ENCODE data around the gene FAM110C.

The FAM110C gene

DNA sequence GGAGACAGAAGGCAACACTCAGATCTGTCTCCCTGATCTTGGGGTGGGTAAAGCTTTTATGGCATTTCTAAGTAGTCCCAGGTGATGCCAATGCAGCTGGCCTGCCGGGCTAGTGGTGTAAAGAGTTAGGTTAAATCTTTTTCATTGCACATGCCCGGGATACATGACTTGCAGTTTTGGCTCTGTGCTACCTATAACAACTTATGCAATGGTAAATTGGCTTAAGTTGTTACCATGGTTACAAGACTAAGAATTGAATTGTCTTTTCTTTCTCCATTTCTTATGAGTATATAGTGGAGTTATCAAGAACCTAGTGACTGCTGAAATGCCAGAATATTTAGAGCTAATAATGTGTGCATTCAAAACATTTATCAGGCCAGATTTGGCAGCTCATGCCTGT lies 5.3 kb upstream of the FAM110C start:
- no peak overlapping the region for H3K27ac ChIP-seq
- TF ChIP-seq, protein P1, sequence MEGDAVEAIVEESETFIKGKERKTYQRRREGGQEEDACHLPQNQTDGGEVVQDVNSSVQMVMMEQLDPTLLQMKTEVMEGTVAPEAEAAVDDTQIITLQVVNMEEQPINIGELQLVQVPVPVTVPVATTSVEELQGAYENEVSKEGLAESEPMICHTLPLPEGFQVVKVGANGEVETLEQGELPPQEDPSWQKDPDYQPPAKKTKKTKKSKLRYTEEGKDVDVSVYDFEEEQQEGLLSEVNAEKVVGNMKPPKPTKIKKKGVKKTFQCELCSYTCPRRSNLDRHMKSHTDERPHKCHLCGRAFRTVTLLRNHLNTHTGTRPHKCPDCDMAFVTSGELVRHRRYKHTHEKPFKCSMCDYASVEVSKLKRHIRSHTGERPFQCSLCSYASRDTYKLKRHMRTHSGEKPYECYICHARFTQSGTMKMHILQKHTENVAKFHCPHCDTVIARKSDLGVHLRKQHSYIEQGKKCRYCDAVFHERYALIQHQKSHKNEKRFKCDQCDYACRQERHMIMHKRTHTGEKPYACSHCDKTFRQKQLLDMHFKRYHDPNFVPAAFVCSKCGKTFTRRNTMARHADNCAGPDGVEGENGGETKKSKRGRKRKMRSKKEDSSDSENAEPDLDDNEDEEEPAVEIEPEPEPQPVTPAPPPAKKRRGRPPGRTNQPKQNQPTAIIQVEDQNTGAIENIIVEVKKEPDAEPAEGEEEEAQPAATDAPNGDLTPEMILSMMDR (IDR thresholded peaks at IDR 0.05) = no peak
- no peak for TF ChIP-seq ZFX (IDR thresholded peaks at IDR 0.05; ENCODE audit: borderline replicate concordance)

- TF ChIP-seq, protein P1 (IDR thresholded peaks at IDR 0.05) = no peak
- no peak for TF ChIP-seq ZFX (IDR thresholded peaks at IDR 0.05; ENCODE audit: borderline replicate concordance)
Observed at GRCh38 chr2:47737-48136, 1.4 kb upstream of the FAM110C start.

DNA sequence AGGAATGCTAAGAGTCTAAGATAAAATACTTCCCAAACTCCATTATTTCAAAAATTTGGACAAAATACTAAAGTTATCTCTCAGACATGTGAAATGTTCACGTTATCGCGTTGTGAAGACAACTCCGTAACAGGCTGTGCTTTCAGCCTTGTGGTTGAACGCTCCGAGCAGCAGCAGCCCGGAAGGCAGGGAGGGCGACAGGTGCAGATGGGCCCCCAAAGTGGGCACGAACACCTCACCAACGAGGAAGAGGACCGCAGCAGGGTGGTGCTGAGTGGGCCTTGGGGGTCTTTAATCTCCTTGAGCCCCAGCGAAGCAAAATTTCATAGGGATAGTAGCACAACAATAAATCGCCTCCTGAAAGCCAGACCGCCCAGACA lies 1.0 kb upstream of the FAM110C start:
- TF ChIP-seq, protein P1 (IDR thresholded peaks at IDR 0.05) = no peak
- no peak for TF ChIP-seq ZFX (IDR thresholded peaks at IDR 0.05; ENCODE audit: borderline replicate concordance)
- H3K27ac ChIP-seq = no peak overlapping the region

More at GRCh38 chr2:47737-48136, 1.4 kb upstream of the FAM110C start:
- no peak overlapping the region for H3K27ac ChIP-seq

GRCh38 chr2:46131-46470 lies 204 bp downstream of the FAM110C start:
- H3K27ac ChIP-seq = no peak overlapping the region
- TF ChIP-seq, protein P1 (IDR thresholded peaks at IDR 0.05) = no peak
- no peak for TF ChIP-seq ZFX (IDR thresholded peaks at IDR 0.05; ENCODE audit: borderline replicate concordance)

DNA sequence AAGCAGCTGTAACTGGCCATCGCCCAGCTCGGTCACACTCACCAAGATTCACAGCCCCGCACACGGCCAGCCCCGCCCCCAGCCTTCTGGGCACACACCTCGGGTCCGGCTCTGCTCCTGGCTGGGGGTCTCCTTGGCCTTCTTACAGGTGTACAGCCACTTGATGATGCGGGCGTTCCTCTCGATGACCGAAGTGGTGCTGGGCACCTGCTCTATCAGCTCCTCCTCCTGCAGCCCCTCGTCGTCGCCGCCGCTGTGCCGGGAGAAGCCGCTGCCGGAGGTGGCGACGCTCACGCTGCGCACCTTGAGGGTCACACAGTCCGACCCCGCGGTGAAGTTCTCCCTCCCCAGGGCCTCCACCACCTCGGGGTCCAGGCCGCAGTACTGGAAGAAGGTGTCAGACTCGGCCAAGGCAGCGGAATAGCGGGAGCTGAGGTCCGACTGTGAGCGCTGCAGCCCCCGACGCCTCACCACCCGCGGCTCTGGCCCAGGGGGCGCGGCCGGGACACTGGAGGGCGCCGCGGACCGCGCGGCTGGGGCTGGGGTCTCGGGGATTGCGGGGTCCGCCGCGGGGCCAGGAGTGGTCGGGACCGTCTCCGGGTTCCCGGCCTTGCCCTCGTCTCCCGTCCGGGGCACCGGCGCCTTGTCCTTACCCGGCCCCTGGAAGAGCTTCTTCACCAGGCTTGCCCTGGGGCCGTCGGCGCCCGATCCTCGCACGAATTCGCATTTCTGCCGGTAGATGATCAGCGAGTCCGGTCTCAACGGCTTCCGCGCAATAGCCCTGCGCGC lies 769 bp downstream of the FAM110C start:
- H3K27ac ChIP-seq = no peak overlapping the region
- TF ChIP-seq ZFX (IDR thresholded peaks at IDR 0.05; ENCODE audit: borderline replicate concordance) = no peak
- TF ChIP-seq, protein P1 (IDR thresholded peaks at IDR 0.05) = no peak

- H3K27ac ChIP-seq = no peak overlapping the region
- TF ChIP-seq, protein P1 (IDR thresholded peaks at IDR 0.05) = no peak
- TF ChIP-seq ZFX (IDR thresholded peaks at IDR 0.05; ENCODE audit: borderline replicate concordance) = no peak
Observed at GRCh38 chr2:44748-45341, 1.5 kb downstream of the FAM110C start.

GRCh38 chr2:42788-43187 lies 3.5 kb downstream of the FAM110C start:
- H3K27ac ChIP-seq = no peak overlapping the region
- TF ChIP-seq ZFX (IDR thresholded peaks at IDR 0.05; ENCODE audit: borderline replicate concordance) = no peak
- TF ChIP-seq, protein P1 (IDR thresholded peaks at IDR 0.05) = no peak
